AML-193 (cell line): Measurements from ENCODE around the gene SETD1B.

Experiments used
- DNase-seq, 2 experiments: peaks; one replicate each; lab custom pipeline; 2025; lab: John Stamatoyannopoulos, UW

SETD1B gene

GRCh38 chr12:121795034-121795968 lies 8.5 kb upstream of the SETD1B start:
- peak; percentile 75 for DNase-seq

DNA sequence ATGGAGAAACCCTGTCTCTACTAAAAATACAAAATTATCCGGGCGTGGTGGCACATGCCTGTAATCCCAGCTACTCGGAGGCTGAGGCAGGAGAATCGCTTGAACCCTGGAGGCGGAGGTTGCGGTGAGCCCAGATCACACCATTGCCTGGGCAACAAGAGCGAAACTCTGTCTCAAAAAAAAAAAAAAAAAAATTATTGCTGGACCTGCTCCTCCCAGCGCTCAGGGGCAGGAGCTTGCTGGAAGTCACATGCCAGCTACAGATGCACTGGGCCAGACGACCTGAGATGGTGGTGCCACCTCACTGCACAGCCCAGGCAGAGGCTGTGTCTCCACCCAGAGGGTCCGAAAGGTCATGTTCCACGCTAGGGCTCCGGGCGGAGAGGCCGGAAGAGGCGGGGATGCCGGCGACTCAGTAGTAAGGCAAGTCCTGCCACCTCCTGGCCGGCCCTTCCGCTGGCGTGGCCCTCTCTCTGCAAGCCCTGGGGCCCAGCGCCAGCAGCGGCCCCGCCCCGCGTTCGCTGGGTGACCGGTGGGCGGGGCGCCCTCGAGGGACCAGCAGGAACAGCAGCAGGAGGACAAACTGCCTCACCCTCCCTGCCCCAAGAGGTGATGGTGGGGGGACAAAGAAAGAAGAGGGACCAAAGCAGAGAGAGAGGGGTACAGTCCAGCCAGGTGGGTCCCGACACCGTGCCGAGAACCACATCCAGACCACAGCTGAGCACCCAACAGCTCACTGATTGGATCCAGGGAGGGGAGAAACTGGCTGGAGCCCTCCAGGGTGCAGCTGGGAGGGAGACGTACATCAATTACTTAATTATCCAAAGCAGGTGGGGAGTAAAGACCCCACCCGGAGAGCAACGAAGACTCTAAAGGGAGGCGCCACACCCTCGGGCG lies 6.7 kb upstream of the SETD1B start:
- no peak for DNase-seq

GRCh38 chr12:121797937-121798786 lies 5.6 kb upstream of the SETD1B start:
- no peak for DNase-seq

DNA sequence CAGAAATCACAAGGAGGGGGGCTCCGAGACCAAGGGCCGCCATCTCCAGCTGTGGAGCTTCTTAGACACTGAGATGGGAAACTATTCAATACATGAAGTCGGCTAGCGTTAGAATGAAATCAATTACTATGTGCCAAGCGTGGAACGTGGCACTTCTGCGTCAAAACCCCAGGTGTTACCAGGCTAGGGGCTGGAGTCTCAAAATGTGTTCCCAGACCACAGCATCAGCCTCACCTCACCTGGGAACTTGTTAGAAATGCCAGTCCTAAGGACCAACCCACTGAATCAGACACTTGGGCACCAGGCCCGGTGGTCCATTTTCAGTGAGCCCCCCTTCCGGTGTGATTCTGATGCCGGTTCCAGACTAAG lies 5.0 kb upstream of the SETD1B start:
- DNase-seq, result no peak

DNA sequence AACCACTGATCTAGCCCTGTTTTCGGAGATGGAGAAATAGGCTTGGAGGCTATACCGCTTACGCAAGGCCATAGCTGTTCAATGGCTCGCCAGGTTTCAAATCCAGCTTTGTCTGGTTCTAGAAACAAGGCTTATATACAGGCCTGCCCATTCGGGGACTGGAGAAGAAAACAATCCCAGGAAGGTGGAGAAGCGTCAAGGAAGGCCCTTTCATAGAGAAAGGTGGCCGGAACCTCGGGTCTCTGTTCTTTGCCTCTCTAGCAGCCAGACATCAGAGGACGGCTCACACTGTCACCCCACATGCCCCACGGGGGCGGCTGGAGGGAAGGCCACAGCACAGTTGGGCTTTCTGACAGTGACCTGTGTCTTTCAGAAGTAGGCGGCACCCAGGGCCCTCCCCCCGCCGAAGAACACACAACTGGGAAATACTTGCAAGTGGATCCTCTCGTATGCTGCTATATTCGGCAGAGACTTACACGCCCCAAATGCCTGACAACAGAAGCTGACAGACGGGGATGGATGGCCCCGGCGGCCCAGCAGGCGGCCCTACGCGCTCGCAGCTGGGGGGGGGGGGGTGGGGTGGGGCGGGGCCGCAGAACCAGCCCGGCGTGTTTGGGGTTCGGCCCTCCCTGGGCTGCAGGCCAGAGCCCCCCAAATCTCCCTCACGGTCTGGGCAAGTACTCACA lies 4.5 kb upstream of the SETD1B start:
- peak; percentile 9 to 37 for DNase-seq

GRCh38 chr12:121799842-121800693 lies 3.7 kb upstream of the SETD1B start:
- DNase-seq, result peak; percentile 47 to 49

GRCh38 chr12:121800694-121801594 lies 2.9 kb upstream of the SETD1B start:
- DNase-seq, result peak; percentile 14 to 19

DNA sequence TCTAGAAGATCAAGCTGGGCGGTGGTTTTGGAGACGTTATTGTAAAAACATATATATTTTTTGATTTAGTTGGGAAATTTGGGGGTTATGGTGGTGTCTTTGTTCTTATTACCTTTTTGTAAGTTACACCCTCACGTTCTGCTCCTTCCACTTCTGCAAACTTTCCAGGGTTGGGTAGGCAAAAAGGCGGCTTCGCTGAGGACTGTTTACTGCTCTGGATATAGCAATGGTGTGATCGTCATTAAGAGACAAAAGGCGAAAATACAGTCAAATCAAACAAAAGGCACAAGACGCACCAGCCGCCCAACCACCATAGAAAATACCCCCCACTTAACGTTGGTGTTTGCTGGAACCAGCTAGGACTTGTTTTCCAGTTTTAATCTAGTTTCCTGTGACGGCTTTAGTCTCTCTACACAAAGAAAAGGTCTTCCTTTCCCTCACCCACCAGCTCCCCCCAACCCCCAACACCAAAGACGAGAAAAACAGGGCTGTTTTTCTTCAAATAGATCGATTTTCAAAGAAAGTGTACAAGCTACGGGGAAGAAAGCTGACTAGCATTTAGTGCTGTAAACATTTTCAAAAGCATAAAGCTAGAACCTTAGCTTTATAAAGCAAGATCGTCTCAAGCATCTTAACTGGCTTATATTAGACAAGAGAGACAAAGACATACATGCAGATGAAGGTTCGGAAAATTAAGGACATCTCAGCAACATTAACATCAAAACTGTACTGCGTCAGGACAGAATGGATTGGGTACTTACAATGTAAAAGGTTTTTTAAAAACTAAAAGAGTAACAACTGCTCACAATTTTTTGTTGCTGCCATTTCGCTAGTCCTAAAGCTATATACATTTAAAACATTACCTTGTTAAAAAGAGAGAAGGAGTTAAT lies 2.0 kb upstream of the SETD1B start:
- peak; percentile 19 to 24 for DNase-seq

- DNase-seq, result no peak
Observed at GRCh38 chr12:121802485-121802842, 1.3 kb upstream of the SETD1B start.

GRCh38 chr12:121802843-121803698 lies 738 bp upstream of the SETD1B start:
- DNase-seq, result peak; percentile 95 to 96

DNA sequence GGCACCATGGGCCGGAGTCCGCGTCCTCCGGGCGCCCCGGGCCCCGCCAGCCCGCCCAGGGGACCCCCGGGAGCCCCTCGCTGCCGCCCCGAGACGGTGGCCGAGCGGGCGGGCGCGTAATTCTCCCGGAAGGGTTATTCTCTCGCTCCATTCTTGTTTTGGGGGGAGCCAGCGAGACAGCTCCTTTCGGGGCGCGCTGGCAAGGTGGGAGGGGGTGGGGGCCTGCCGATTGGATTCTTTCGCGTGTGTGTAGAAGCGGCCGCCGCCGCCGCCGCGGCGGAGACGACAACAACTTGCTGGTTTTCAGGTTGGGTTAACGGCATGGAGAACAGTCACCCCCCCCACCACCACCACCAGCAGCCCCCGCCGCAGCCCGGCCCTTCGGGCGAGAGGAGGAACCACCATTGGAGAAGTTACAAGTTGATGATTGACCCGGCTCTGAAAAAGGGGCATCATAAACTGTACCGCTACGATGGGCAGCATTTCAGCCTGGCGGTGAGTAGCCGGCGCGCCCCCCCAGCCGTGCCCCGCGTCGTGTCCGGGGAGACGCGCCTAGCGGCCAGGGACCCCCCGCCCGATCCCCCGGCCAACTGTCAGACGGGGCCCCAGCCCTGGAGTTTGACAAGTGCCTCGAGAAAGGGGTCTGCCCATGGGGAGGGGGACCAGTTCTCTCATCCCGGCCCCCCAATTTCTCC lies 755 bp downstream of the SETD1B start:
- peak; percentile 6 to 28 for DNase-seq

GRCh38 chr12:121805171-121806008 lies 1.6 kb downstream of the SETD1B start:
- DNase-seq, result no peak

DNA sequence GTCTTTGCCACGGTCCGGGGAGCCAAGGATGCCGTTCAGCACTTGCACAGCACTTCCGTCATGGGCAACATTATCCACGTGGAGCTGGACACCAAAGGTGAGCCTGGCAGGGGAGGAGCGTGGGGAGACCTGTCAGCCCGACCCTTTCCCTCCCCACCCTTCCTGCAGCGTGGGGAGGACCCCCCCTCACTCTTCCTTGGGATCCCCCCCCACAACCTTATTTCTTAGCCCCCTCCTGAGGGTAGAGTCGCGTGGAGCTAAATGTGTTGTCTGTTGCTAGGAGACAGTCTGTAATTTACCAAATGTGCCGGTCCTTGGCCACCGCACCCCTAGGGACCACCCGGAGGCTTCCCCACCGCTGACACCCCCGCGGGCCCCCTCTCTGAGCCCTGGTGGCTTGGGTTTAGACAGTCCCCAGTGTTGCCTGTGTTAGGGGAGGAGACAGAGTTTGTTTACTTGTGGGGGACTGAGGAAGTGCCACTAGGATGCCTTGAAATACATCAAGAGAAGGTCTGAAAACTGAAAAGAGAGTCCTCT lies 2.3 kb downstream of the SETD1B start:
- peak in 1 of 2 experiments; percentile 20 for DNase-seq

- peak in 1 of 2 experiments; percentile 13 for DNase-seq
Observed at GRCh38 chr12:121806546-121807423, 3.0 kb downstream of the SETD1B start.
